Stimulated activated memory B cell treated with anti-CD40 and anti-IgM and Interleukin-4, amounts not matched to agents 10 μg/mL and 1 μg/mL and 100 μg/mL, for 72 hours (primary cell): ENCODE results near the gene VASP.

Source experiments
- ATAC-seq: fragments of 150-1000 bp; cut with Tn5 transposase; 2 replicates; pipeline ENCODE4 v1.10.0; 2021
- H3K27ac Mint-ChIP-seq: one replicate; pipeline ENCODE4 v1.8.0; 2022; ENCODE audit warnings: mild to moderate bottlenecking, mixed read lengths
- H3K27me3 Mint-ChIP-seq: one replicate; pipeline ENCODE4 v1.8.0; 2022; ENCODE audit warnings: mixed read lengths
- H3K36me3 Mint-ChIP-seq: one replicate; pipeline ENCODE4 v1.8.0; 2022; ENCODE audit warnings: mixed read lengths
- H3K4me1 Mint-ChIP-seq: one replicate; pipeline ENCODE4 v1.8.0; 2022; ENCODE audit warnings: mixed read lengths
- H3K4me3 Mint-ChIP-seq: one replicate; pipeline ENCODE4 v1.8.0; 2022; ENCODE audit warnings: mild to moderate bottlenecking, moderate library complexity, mixed read lengths
- H3K9me3 Mint-ChIP-seq: one replicate; pipeline ENCODE4 v1.8.0; 2022; ENCODE audit warnings: mixed read lengths

Gene VASP

DNA sequence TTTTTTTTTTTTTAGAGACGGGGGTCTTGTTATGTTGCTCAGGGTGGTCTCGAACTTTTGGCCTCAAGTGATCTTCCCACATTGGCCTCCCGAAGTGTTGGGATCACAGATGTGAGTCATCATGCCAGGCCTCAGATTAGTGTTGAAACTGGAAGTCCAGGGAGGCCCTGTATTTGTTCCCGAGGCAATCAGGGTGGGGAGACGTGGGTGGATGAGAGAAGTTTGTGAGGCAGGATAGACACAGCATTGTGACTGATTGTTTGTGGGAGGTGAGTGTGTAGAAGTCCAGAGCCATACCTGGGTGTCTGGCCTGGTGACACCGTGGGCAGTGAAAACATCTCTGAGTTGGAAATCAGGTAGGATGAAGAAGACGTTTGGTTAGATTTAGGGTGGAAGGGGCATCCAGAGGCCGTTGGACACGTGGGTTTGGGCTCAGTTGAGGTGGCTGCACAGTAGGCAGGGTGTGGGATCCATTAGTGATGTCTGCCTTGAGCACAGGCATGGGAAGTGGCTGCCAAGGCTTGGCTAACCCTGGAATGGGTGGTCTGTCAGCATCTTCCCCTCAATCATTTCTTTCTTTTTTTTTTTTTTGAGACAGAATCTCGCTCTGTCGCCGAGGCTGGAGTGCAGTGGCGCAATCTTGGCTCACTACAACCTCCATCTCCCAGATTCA is 22.9 kb upstream of the VASP start:
- Mint-ChIP-seq H3K9me3 (no peaks in the 10 kb centered on the region), H3K27me3 (no peaks in the 10 kb centered on the region), H3K27ac (no peak overlapping the region), H3K4me1 (peaks cover 7% of the 10 kb centered on the region), H3K4me3 (no peak overlapping the region), H3K36me3 (no peaks in the 10 kb centered on the region)
- ATAC-seq, result no peak

DNA sequence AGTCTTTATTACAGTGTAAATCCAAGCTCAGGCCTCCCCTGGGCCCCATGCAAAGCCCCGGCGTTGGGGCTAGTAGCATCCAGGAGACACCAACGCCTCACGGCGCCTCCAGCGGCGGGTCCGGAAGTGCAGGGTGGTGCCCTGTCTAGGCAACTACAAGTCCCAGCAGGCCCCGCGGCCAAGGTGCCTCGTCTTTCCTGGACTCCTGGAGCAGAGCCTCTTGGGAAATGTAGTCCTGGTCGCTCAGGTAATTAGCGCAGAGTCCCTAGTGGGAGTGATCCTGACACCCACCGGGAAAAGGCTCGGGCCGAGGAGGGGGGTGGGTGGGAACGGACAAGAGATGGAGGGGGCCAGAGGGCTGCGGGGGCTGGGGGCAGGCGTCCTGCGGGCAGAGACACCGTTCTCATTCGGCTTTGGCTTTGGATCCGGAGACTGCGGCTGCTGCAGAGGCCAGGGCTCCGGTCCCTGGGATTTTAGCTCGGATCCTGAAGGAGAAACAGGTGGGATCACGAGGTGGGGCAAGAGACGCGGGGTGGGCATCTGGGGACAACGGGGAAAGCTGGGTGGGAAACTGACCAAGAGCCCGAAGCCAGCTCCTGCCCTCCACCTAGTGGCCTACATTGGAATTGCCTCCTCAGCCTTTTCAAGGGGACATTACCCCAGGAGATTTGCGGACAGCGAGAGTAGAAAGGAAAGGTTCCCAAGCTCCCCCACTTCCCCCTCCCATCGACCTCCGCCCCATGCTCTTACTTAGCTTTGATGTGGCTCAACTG is 21.8 kb upstream of the VASP start:
- peak; percentile 99 for ATAC-seq
- peaks cover 7% of the 10 kb centered on the region for H3K4me1 Mint-ChIP-seq
- peak overlapping the region; percentile 95 for H3K4me3 Mint-ChIP-seq
- no peaks in the 10 kb centered on the region for H3K9me3 Mint-ChIP-seq
- no peaks in the 10 kb centered on the region for H3K27me3 Mint-ChIP-seq
- no peaks in the 10 kb centered on the region for H3K36me3 Mint-ChIP-seq
- H3K27ac Mint-ChIP-seq, result peak overlapping the region; percentile 77

DNA sequence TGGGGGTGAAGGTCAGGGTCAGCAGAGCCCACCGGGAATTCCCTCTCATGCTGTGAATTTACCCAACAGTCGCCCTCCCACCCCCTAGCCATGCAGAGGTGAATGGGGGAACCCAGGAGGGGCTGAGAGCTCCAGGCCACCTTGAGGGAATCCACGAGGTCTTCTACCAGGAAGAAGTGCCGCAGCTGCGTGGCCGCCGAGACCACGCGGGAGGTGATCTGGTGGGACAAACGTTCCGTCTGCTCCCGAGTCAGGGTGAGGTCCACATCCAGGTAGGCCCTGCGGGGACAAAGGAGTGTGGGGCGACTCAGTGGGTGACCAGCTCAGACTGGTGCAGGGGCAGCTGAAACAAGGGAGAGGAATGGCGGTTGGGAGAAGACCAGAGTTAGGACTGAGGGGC is 18.6 kb upstream of the VASP start:
- Mint-ChIP-seq H3K27me3 (peaks cover 13% of the 10 kb centered on the region), H3K4me3 (no peak overlapping the region), H3K27ac (no peak overlapping the region), H3K4me1 (peaks cover 19% of the 10 kb centered on the region), H3K9me3 (no peaks in the 10 kb centered on the region), H3K36me3 (no peaks in the 10 kb centered on the region)
- no peak for ATAC-seq

DNA sequence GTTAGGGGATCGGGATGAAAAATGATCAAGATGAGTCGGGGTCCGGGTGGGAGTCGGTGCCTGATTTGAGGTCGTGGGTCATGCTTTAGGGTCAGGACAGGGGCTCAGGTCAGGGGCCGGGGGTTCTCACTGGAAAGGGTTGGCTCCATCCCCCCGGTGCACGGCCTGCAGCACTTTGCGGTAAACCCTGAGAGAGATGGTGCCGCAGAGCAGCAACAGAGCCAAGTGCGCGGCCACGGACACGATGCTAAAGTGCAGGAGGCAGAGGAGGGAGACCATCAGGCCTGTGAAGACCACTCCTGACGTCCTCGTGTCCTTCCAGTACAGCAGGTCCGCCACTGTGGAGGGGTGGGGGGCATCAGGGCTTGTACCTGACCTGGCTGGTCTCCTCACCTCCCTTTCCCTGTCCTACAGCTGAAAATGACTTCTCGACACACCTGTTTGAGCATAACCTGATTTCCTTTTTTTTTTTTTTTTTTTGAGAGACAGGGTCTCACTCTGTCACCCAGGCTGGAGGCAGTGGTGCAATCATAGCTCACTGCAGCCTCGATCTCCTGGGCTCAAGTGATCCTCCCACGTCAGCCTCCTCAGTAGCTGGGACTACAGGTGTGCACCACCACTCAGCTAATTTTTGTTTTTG is 17.9 kb upstream of the VASP start:
- H3K9me3 Mint-ChIP-seq, result no peaks in the 10 kb centered on the region
- H3K36me3 Mint-ChIP-seq, result no peaks in the 10 kb centered on the region
- no peak overlapping the region for H3K27ac Mint-ChIP-seq
- no peak for ATAC-seq
- H3K4me1 Mint-ChIP-seq, result peaks cover 25% of the 10 kb centered on the region
- H3K4me3 Mint-ChIP-seq, result no peak overlapping the region
- peaks cover 13% of the 10 kb centered on the region for H3K27me3 Mint-ChIP-seq

DNA sequence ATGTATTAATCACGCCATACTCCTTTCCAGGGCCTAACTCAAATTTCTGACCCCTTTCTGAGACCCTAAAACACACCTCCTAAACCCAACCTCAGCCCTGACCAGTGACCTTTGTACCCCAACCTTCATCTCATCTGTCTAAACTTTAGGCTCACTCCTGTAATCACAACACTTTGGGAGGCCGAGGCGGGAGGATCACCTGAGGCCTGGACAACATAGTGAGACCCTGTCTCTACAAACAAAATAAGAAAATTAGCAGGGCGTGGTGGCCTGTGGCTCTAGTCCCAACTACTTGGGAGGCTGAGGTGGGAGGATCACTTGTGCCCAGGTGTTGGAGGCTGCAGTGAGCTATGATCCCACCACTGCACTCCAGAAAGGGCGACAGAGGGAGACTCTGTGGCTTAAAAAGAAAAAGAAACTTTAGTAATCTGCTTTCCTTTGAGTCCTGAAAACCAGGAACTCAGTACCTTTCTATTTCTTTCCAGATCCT is 15.1 kb upstream of the VASP start:
- no peaks in the 10 kb centered on the region for H3K36me3 Mint-ChIP-seq
- peaks cover 27% of the 10 kb centered on the region for H3K27me3 Mint-ChIP-seq
- peak overlapping the region; percentile 51 for H3K4me3 Mint-ChIP-seq
- H3K27ac Mint-ChIP-seq, result no peak overlapping the region
- no peaks in the 10 kb centered on the region for H3K9me3 Mint-ChIP-seq
- H3K4me1 Mint-ChIP-seq, result peaks cover 37% of the 10 kb centered on the region
- ATAC-seq, result no peak

DNA sequence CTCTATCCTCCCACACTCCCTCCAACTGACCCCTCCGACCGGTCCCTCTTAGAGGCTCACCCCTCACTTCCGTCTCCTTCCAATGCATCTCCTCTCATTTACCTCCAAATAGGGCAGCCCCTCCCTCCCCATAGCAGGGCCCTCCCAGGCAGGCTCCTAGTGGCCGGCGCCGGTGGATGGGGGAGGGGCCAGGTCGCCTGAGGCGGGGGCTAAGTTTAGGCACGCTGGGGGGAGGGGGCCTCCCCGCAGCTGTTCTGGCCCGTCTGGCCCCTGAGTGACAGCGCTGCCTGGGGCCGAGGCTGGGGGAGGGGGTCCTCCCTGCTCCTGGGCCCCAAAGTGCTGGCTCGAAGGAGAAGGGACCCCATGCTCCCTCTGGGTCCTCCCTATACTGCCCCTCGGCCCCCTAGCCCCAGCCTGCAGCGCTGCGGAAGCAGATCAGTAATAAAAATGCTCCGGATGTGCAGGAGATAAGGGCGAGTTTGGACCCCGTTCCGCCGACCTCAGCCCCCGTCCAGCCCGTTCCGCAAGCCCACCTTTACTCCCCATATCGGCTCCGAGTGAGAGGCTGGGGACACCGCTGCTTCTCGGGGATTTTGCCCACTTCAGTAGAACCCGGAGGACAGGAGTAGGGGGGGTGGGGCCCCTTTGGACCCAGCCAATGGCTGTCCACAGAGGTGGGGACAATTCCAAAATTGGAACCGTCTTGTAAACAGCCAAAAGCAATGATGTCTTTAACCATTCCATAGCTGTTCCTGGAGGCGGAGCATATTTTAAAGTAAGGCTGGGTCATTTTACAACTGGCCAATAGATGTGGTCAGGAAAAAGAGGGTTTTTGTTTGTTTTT is 14.4 kb upstream of the VASP start:
- no peaks in the 10 kb centered on the region for H3K9me3 Mint-ChIP-seq
- H3K36me3 Mint-ChIP-seq, result no peaks in the 10 kb centered on the region
- peaks cover 27% of the 10 kb centered on the region for H3K27me3 Mint-ChIP-seq
- ATAC-seq, result no peak
- peak overlapping the region; percentile 54 for H3K27ac Mint-ChIP-seq
- H3K4me1 Mint-ChIP-seq, result peaks cover 43% of the 10 kb centered on the region
- H3K4me3 Mint-ChIP-seq, result peak overlapping the region; percentile 59

DNA sequence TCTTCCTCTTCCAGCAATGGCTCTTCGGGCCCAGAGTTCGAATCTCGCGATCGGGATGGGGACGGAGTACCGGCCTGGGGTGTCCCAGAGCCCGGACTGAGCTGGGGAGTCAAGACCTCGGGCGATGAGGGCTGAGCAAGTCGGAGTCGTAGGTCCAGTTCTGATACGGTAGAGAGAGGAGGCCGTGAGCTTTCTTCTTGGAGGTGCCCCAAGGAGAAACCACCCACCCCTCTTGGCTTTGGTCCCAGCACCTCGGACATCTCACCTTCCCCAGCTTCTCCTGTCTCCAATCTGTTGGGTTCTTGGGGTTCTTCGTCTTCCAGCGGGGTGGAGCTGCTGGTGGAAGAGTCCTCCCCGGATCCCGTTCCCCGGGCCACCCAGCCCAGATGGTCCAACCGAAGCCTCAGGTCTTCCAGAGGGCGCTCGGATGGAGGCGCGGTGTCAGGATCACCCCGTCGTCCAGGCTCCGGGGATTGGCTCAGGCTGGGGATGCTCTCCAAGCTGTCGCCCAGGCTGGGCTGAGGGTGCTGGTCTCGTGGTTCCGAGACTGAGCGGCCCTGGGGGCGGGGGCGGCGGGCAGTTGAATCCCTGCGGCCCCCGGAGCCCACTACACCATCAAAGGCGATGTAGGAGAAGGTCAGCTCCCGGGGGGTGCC is 12.9 kb upstream of the VASP start:
- peaks cover 27% of the 10 kb centered on the region for H3K27me3 Mint-ChIP-seq
- no peak overlapping the region for H3K27ac Mint-ChIP-seq
- H3K4me1 Mint-ChIP-seq, result peaks cover 56% of the 10 kb centered on the region
- ATAC-seq, result no peak
- H3K9me3 Mint-ChIP-seq, result peaks cover 2% of the 10 kb centered on the region
- H3K36me3 Mint-ChIP-seq, result no peaks in the 10 kb centered on the region
- H3K4me3 Mint-ChIP-seq, result no peak overlapping the region

DNA sequence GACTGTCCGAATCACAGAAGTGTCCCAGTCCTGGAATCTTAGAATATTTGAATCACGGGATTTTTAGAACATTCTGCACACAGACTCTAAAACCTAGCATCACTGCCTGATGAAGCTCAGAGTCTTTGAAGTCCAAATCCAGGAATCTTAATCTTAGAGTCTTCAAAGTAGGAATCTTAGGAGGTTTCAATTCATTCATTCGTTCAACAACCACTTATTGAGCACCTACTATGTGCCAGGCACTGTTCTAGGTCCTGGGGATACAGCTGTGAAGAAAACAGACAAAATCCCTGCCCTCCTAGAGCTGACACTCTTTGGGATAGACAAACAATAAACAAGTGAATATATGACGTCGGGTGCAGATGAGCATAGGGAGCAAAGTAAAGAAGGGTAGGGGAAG is 12.1 kb upstream of the VASP start:
- no peak overlapping the region for H3K27ac Mint-ChIP-seq
- H3K4me3 Mint-ChIP-seq, result peak overlapping the region; percentile 52
- peaks cover 4% of the 10 kb centered on the region for H3K9me3 Mint-ChIP-seq
- ATAC-seq, result no peak
- H3K4me1 Mint-ChIP-seq, result peaks cover 61% of the 10 kb centered on the region
- H3K27me3 Mint-ChIP-seq, result peaks cover 27% of the 10 kb centered on the region
- no peaks in the 10 kb centered on the region for H3K36me3 Mint-ChIP-seq

DNA sequence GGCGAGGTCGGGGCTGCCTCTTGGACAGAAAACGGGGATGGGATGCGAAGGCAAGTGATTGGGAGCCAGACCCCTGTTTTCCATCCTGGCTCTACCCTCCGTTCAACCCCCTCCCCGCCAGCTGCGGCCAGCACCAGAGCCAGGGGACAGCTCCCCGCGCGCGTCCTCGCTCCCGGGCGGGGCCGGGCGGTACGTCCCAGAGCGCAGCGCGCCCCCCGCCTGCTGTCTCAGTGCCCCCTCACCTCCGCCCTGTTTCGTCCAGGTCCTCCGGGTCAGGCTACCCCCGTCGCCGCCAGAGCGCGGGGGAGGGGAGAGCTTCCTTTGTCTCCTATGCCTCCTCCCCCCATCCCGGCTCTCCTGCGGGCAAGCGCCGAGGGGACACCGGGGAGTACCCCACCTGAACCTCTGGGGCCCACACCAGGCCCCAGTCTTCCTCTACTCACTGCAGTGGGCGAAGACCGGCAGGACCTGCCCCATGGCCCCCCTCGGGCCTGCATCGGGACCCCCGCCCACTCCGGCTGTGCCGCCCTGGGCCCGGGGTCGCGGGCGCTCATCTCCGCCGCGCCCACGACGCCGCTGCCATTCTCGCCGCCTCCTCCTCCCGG is 10.8 kb upstream of the VASP start:
- peak; percentile 34 for ATAC-seq
- Mint-ChIP-seq H3K4me1 (peaks cover 70% of the 10 kb centered on the region), H3K9me3 (peaks cover 4% of the 10 kb centered on the region), H3K36me3 (peaks cover 6% of the 10 kb centered on the region), H3K4me3 (peak overlapping the region; percentile 81), H3K27me3 (peaks cover 27% of the 10 kb centered on the region), H3K27ac (peak overlapping the region; percentile 54)

DNA sequence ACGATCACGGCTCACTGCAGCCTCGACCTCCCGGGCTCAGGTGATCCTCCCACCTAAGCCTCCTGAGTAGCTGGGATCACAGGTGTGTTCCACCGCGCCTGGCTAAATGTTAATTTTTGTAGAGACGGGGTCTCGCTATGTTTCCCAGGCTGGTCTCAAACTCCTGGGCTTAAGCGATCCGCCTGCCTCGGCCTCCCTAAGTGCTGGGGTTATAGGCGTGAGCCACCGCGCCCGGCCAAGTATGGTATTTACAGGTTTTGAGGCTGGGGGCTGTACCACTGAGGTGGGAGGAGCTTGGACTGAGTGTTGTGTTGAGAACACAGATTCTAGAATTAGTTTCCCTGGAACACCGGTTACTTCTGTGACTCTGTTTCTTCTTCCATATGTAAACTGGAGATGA is 9.5 kb upstream of the VASP start:
- Mint-ChIP-seq H3K4me3 (peak overlapping the region; percentile 78), H3K4me1 (peaks cover 78% of the 10 kb centered on the region), H3K9me3 (peaks cover 4% of the 10 kb centered on the region), H3K36me3 (peaks cover 6% of the 10 kb centered on the region), H3K27ac (peak overlapping the region; percentile 54), H3K27me3 (peaks cover 21% of the 10 kb centered on the region)
- ATAC-seq, result no peak

DNA sequence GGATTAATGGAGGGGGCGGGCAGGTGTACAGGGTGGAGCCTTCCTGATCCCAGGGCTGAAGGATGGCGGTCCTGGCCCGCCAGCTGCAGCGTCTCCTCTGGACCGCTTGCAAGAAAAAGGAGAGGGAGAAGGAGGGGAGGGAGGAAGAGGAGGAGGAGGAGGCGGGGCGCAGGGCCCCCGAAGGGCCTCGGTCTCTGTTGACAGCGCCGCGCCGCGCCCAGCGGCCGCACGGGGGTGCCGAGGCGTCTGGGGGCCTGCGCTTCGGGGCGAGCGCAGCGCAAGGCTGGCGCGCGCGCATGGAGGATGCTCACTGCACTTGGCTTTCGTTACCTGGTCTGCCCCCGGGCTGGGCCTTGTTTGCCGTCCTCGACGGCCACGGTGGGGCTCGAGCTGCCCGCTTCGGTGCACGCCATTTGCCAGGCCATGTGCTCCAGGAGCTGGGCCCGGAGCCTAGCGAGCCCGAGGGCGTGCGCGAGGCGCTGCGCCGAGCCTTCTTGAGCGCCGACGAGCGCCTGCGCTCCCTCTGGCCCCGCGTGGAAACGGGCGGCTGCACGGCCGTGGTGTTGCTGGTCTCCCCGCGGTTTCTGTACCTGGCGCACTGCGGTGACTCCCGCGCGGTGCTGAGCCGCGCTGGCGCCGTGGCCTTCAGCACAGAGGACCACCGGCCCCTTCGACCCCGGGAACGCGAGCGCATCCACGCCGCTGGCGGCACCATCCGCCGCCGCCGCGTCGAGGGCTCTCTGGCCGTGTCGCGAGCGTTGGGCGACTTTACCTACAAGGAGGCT is 8.7 kb upstream of the VASP start, which contains the start of gene PPM1N:
TSS of gene PPM1N (plus strand) at position 33 of the 785 bp plus-strand sequence. CDS start at position 63, 30 bp downstream.
- peaks cover 4% of the 10 kb centered on the region for H3K9me3 Mint-ChIP-seq
- H3K36me3 Mint-ChIP-seq, result peaks cover 6% of the 10 kb centered on the region
- peak within 1 kb of the TSS; percentile 81 for H3K4me3 Mint-ChIP-seq
- H3K27ac Mint-ChIP-seq, result peak within 1 kb of the TSS; percentile 54
- peak; percentile 71 for ATAC-seq
- peaks cover 14% of the 10 kb centered on the region for H3K27me3 Mint-ChIP-seq
- peaks cover 75% of the 10 kb centered on the region for H3K4me1 Mint-ChIP-seq

DNA sequence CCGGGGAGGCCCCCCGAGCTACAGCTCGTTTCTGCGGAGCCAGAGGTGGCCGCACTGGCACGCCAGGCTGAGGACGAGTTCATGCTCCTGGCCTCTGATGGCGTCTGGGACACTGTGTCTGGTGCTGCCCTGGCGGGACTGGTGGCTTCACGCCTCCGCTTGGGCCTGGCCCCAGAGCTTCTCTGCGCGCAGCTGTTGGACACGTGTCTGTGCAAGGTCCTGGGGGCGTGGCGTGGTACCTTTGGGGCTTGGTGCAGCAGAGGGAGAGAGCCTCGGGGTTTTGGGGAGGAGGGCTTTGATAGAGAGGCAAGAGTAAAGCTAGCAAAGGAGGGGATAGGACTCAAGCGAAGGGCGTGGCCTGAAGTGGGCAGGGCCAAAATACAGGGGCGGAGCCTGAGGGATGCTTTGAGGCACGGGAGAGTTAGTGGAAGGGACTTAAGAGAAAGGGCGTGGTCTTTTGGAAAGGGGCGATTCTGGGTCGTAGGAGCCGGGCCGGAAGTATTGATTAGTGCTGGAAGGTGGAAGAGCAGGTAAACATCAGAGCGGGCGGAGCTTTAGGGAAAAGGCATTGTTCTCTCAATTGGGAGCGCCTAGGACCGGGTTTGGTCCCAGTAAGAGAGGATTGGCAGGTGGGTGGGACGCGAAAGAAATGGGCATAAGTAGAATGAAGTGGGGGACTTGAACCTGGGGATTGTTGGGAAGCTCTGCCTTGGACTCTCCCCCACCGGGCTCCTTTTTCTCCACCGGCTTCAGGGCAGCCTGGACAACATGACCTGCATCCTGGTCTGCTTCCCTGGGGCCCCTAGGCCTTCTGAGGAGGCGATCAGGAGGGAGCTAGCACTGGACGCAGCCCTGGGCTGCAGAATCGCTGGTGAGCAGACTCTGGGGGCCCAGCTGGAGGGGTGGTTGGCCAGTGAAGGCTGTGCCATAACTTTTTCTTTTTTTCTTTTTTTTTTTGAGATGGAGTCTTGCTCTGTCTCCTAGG is 7.8 kb upstream of the VASP start:
- ATAC-seq, result peak; percentile 3
- peaks cover 6% of the 10 kb centered on the region for H3K36me3 Mint-ChIP-seq
- no peak overlapping the region for H3K27ac Mint-ChIP-seq
- H3K9me3 Mint-ChIP-seq, result peaks cover 4% of the 10 kb centered on the region
- H3K4me3 Mint-ChIP-seq, result peak overlapping the region; percentile 78
- peaks cover 68% of the 10 kb centered on the region for H3K4me1 Mint-ChIP-seq
- H3K27me3 Mint-ChIP-seq, result peaks cover 14% of the 10 kb centered on the region
